GM19351 (cell line): ENCODE results near the gene ZNF813.
"Not testable (repeated sequence)": the region's sequence is repeated elsewhere in the genome, so short reads cannot be mapped to it uniquely, and the experiment has no call there.

ENCODE experiments used
- ATAC-seq: cut with Tn5 transposase; IDR thresholded peaks from one replicate; pipeline ENCODE4 v1.9.1; 2021; ENCODE audit warnings: mild to moderate bottlenecking, moderate library complexity; ENCODE audit not compliant: unreplicated experiment

Gene ZNF813

GRCh38 chr19:53467485-53468262 lies at the start of gene ZNF813:
Gene ZNF813, plus strand, starts transcription at chr19:53467733. Its CDS starts 16,090 bp downstream, at chr19:53483823.
- ATAC-seq = peak; percentile 90

GRCh38 chr19:53420520-53421315 lies 46.8 kb upstream of the ZNF813 start:
- ATAC-seq = not testable (repeated sequence)

GRCh38 chr19:53422551-53422950 lies 45.0 kb upstream of the ZNF813 start:
- no peak for ATAC-seq

GRCh38 chr19:53423074-53423473 lies 44.5 kb upstream of the ZNF813 start:
- ATAC-seq = not testable (repeated sequence)

- ATAC-seq = not testable (repeated sequence)
Measured at GRCh38 chr19:53423680-53424079, 43.9 kb upstream of the ZNF813 start.

GRCh38 chr19:53424968-53425597 lies 42.5 kb upstream of the ZNF813 start:
- ATAC-seq = no peak

GRCh38 chr19:53431399-53432087 lies 36.0 kb upstream of the ZNF813 start, which contains the start of gene ZNF761:
Gene ZNF761, plus strand, starts transcription at chr19:53431984. Its CDS starts 15,285 bp downstream, at chr19:53447269.
- ATAC-seq = peak; percentile 96

- ATAC-seq = peak; percentile 23
Measured at GRCh38 chr19:53432088-53432661, 35.4 kb upstream of the ZNF813 start.

GRCh38 chr19:53443809-53444208 lies 23.7 kb upstream of the ZNF813 start:
- ATAC-seq = not testable (repeated sequence)

GRCh38 chr19:53447196-53447595 lies 20.3 kb upstream of the ZNF813 start:
- ATAC-seq = not testable (repeated sequence)

GRCh38 chr19:53455828-53456227 lies 11.7 kb upstream of the ZNF813 start:
- ATAC-seq = no peak

GRCh38 chr19:53460131-53460721 lies 7.3 kb upstream of the ZNF813 start:
- not testable (repeated sequence) for ATAC-seq

- no peak for ATAC-seq
Measured at GRCh38 chr19:53461866-53462265, 5.7 kb upstream of the ZNF813 start.

- no peak for ATAC-seq
Measured at GRCh38 chr19:53462861-53463260, 4.7 kb upstream of the ZNF813 start.

- no peak for ATAC-seq
Measured at GRCh38 chr19:53463263-53463662, 4.3 kb upstream of the ZNF813 start.

GRCh38 chr19:53466726-53467484 lies 628 bp upstream of the ZNF813 start:
- ATAC-seq = no peak

- ATAC-seq = not testable (repeated sequence)
Measured at GRCh38 chr19:53468628-53469027, 1.1 kb downstream of the ZNF813 start.

- no peak for ATAC-seq
Measured at GRCh38 chr19:53471916-53472315, 4.4 kb downstream of the ZNF813 start.

- not testable (repeated sequence) for ATAC-seq
Measured at GRCh38 chr19:53474832-53475231, 7.3 kb downstream of the ZNF813 start.
